ENCODE data around the gene ACSL4.

ACSL4 gene

GRCh38 chrX:109624641-109625616 is 108.1 kb downstream of the ACSL4 start, which contains the start of gene KCNE5:
TSS of gene KCNE5 (minus strand) at chrX:109625172. CDS start at chrX:109625020, 152 bp downstream.
- Histone ChIP-seq H3K4me3 (ENCODE audit: severe bottlenecking) (no peak within 1 kb of the TSS), H3K27ac (ENCODE audit: poor library complexity, severe bottlenecking) (no peak within 1 kb of the TSS), H3K27me3 (ENCODE audit: insufficient read depth, poor library complexity, severe bottlenecking) (no peaks in the 10 kb centered on the region), H3K4me1 (ENCODE audit: insufficient read depth, poor library complexity, severe bottlenecking) (no peaks in the 10 kb centered on the region), H3K9me3 (ENCODE audit: severe bottlenecking) (no peaks in the 10 kb centered on the region), H3K36me3 (ENCODE audit: low read depth) (no peaks in the 10 kb centered on the region)
- ATAC-seq (ENCODE audit: low read depth) (no peak), DNase-seq (ENCODE audit: low spot score) (no peak)
- TF ChIP-seq CTCF (IDR thresholded peaks at IDR 0.05; ENCODE audit: poor library complexity, severe bottlenecking) = no peak

- Histone ChIP-seq H3K36me3 (ENCODE audit: low read depth) (no peaks in the 10 kb centered on the region), H3K4me1 (ENCODE audit: insufficient read depth, poor library complexity, severe bottlenecking) (no peaks in the 10 kb centered on the region), H3K9me3 (ENCODE audit: severe bottlenecking) (no peaks in the 10 kb centered on the region), H3K27me3 (ENCODE audit: insufficient read depth, poor library complexity, severe bottlenecking) (no peaks in the 10 kb centered on the region), H3K27ac (ENCODE audit: poor library complexity, severe bottlenecking) (no peak overlapping the region), H3K4me3 (ENCODE audit: severe bottlenecking) (no peak overlapping the region)
- DNase-seq (ENCODE audit: low spot score) = no peak
- no peak for ATAC-seq (ENCODE audit: low read depth)
- no peak for TF ChIP-seq CTCF (IDR thresholded peaks at IDR 0.05; ENCODE audit: poor library complexity, severe bottlenecking)
Measured at GRCh38 chrX:109623997-109624396, 109.1 kb downstream of the ACSL4 start.

- H3K4me3 ChIP-seq (ENCODE audit: severe bottlenecking) = no peak overlapping the region
- ATAC-seq (ENCODE audit: low read depth) (no peak), DNase-seq (ENCODE audit: low spot score) (no peak)
- TF ChIP-seq CTCF (IDR thresholded peaks at IDR 0.05; ENCODE audit: poor library complexity, severe bottlenecking) = no peak
- H3K9me3 ChIP-seq (ENCODE audit: severe bottlenecking) = no peaks in the 10 kb centered on the region
- no peaks in the 10 kb centered on the region for H3K4me1 ChIP-seq (ENCODE audit: insufficient read depth, poor library complexity, severe bottlenecking)
- H3K27me3 ChIP-seq (ENCODE audit: insufficient read depth, poor library complexity, severe bottlenecking) = no peaks in the 10 kb centered on the region
- H3K27ac ChIP-seq (ENCODE audit: poor library complexity, severe bottlenecking) = no peak overlapping the region
- no peaks in the 10 kb centered on the region for H3K36me3 ChIP-seq (ENCODE audit: low read depth)
Measured at GRCh38 chrX:109622270-109622669, 110.8 kb downstream of the ACSL4 start.

GRCh38 chrX:109619771-109620170 is 113.3 kb downstream of the ACSL4 start:
- no peak for TF ChIP-seq CTCF (IDR thresholded peaks at IDR 0.05; ENCODE audit: poor library complexity, severe bottlenecking)
- DNase-seq (ENCODE audit: low spot score) (no peak), ATAC-seq (ENCODE audit: low read depth) (no peak)
- Histone ChIP-seq H3K27me3 (ENCODE audit: insufficient read depth, poor library complexity, severe bottlenecking) (no peaks in the 10 kb centered on the region), H3K36me3 (ENCODE audit: low read depth) (no peaks in the 10 kb centered on the region), H3K27ac (ENCODE audit: poor library complexity, severe bottlenecking) (no peak overlapping the region), H3K9me3 (ENCODE audit: severe bottlenecking) (no peaks in the 10 kb centered on the region), H3K4me1 (ENCODE audit: insufficient read depth, poor library complexity, severe bottlenecking) (no peaks in the 10 kb centered on the region), H3K4me3 (ENCODE audit: severe bottlenecking) (no peak overlapping the region)

DNA sequence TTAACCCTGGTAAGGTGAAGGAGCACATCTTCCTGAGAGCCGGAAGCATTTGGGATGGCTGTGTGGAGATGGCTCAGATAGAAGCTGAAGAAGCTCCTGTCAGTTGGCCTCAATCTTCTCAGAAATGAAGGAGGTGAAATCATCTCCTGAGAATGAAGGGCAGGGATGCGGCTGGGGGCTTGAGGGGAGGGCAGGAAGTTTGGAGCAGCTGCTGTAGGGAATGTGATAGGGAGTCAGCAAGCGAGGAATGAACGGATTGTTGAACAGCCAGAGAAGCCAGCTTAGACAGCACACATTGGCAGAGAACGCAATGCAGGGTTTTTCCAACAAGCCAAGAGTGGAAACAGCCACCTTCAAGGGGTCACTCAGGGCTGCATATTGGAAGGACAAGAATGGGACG is 118.1 kb downstream of the ACSL4 start:
- Histone ChIP-seq H3K4me1 (ENCODE audit: insufficient read depth, poor library complexity, severe bottlenecking) (no peaks in the 10 kb centered on the region), H3K4me3 (ENCODE audit: severe bottlenecking) (no peak overlapping the region), H3K27ac (ENCODE audit: poor library complexity, severe bottlenecking) (no peak overlapping the region), H3K27me3 (ENCODE audit: insufficient read depth, poor library complexity, severe bottlenecking) (no peaks in the 10 kb centered on the region), H3K36me3 (ENCODE audit: low read depth) (no peaks in the 10 kb centered on the region), H3K9me3 (ENCODE audit: severe bottlenecking) (no peaks in the 10 kb centered on the region)
- ATAC-seq (ENCODE audit: low read depth) (no peak), DNase-seq (ENCODE audit: low spot score) (no peak)
- no peak for TF ChIP-seq CTCF (IDR thresholded peaks at IDR 0.05; ENCODE audit: poor library complexity, severe bottlenecking)

Measured in RWPE2 (cell line).